ENCODE results near the gene COG2. TPM values are rescaled to one million over a fixed set of nuclear protein-coding genes. Genes with fewer than 3 reads are reported as not detected.
"Not testable (repeated sequence)": the region's sequence is repeated elsewhere in the genome, so short reads cannot be mapped to it uniquely, and the experiment has no call there.

The COG2 gene
- total RNA-seq, 1 donor from 2014 or later, result 22.0 TPM

GRCh38 chr1:230698130-230698529 lies 55.8 kb downstream of the COG2 start:
- Mint-ChIP-seq H3K4me3 (ENCODE audit: unreplicated experiment) (no peak overlapping the region), H3K27me3 (ENCODE audit: unreplicated experiment) (peaks cover 3% of the 10 kb centered on the region), H3K4me1 (ENCODE audit: unreplicated experiment) (no peaks in the 10 kb centered on the region), H3K9me3 (ENCODE audit: unreplicated experiment) (no peaks in the 10 kb centered on the region), H3K27ac (ENCODE audit: unreplicated experiment) (no peak overlapping the region), H3K36me3 (ENCODE audit: unreplicated experiment) (peaks cover 6% of the 10 kb centered on the region)
- no peak for DNase-seq (ENCODE audit: extremely low spot score, unreplicated experiment)
- no peak for TF ChIP-seq CTCF (IDR thresholded peaks at IDR 0.05)

GRCh38 chr1:230698964-230699363 lies 56.7 kb downstream of the COG2 start:
- H3K27me3 Mint-ChIP-seq (ENCODE audit: unreplicated experiment); H3K4me1 Mint-ChIP-seq (ENCODE audit: unreplicated experiment); H3K9me3 Mint-ChIP-seq (ENCODE audit: unreplicated experiment): not testable (repeated sequence)

GRCh38 chr1:230699716-230700115 lies 57.4 kb downstream of the COG2 start:
- no peak overlapping the region for H3K4me3 Mint-ChIP-seq (ENCODE audit: unreplicated experiment)
- H3K27me3 Mint-ChIP-seq (ENCODE audit: unreplicated experiment), result peaks cover 3% of the 10 kb centered on the region
- no peaks in the 10 kb centered on the region for H3K36me3 Mint-ChIP-seq (ENCODE audit: unreplicated experiment)
- H3K4me1 Mint-ChIP-seq (ENCODE audit: unreplicated experiment), result no peaks in the 10 kb centered on the region
- TF ChIP-seq CTCF (IDR thresholded peaks at IDR 0.05), result no peak
- no peak overlapping the region for H3K27ac Mint-ChIP-seq (ENCODE audit: unreplicated experiment)
- DNase-seq (ENCODE audit: extremely low spot score, unreplicated experiment), result no peak
- no peaks in the 10 kb centered on the region for H3K9me3 Mint-ChIP-seq (ENCODE audit: unreplicated experiment)

More at GRCh38 chr1:230698964-230699363, 56.7 kb downstream of the COG2 start:
- H3K4me3 Mint-ChIP-seq (ENCODE audit: unreplicated experiment); DNase-seq (ENCODE audit: extremely low spot score, unreplicated experiment); H3K27ac Mint-ChIP-seq (ENCODE audit: unreplicated experiment); H3K36me3 Mint-ChIP-seq (ENCODE audit: unreplicated experiment): not testable (repeated sequence)

GRCh38 chr1:230700132-230700531 lies 57.9 kb downstream of the COG2 start:
- no peak for DNase-seq (ENCODE audit: extremely low spot score, unreplicated experiment)
- Mint-ChIP-seq H3K9me3 (ENCODE audit: unreplicated experiment) (no peaks in the 10 kb centered on the region), H3K4me1 (ENCODE audit: unreplicated experiment) (no peaks in the 10 kb centered on the region), H3K4me3 (ENCODE audit: unreplicated experiment) (no peak overlapping the region), H3K27me3 (ENCODE audit: unreplicated experiment) (peaks cover 3% of the 10 kb centered on the region), H3K36me3 (ENCODE audit: unreplicated experiment) (no peaks in the 10 kb centered on the region), H3K27ac (ENCODE audit: unreplicated experiment) (no peak overlapping the region)
- no peak for TF ChIP-seq CTCF (IDR thresholded peaks at IDR 0.05)

- Mint-ChIP-seq H3K9me3 (ENCODE audit: unreplicated experiment) (no peaks in the 10 kb centered on the region), H3K36me3 (ENCODE audit: unreplicated experiment) (no peaks in the 10 kb centered on the region), H3K4me3 (ENCODE audit: unreplicated experiment) (no peak overlapping the region), H3K27me3 (ENCODE audit: unreplicated experiment) (peaks cover 3% of the 10 kb centered on the region), H3K4me1 (ENCODE audit: unreplicated experiment) (no peaks in the 10 kb centered on the region), H3K27ac (ENCODE audit: unreplicated experiment) (no peak overlapping the region)
- no peak for DNase-seq (ENCODE audit: extremely low spot score, unreplicated experiment)
- no peak for TF ChIP-seq CTCF (IDR thresholded peaks at IDR 0.05)
These were observed 59.2 kb downstream of the COG2 start for GRCh38 chr1:230701434-230701833.
